IPS DF 19.7 (cell line): ENCODE measurements around the gene GIMAP6.
"Not testable (repeated sequence)": the region's sequence is repeated elsewhere in the genome, so short reads cannot be mapped to it uniquely, and the experiment has no call there.

Source experiments
- DNase-seq: peaks from one replicate; pipeline ENCODE4 v3.0.0-alpha.2; 2013; ENCODE audit warnings: low read depth, low spot score

The GIMAP6 gene

DNA sequence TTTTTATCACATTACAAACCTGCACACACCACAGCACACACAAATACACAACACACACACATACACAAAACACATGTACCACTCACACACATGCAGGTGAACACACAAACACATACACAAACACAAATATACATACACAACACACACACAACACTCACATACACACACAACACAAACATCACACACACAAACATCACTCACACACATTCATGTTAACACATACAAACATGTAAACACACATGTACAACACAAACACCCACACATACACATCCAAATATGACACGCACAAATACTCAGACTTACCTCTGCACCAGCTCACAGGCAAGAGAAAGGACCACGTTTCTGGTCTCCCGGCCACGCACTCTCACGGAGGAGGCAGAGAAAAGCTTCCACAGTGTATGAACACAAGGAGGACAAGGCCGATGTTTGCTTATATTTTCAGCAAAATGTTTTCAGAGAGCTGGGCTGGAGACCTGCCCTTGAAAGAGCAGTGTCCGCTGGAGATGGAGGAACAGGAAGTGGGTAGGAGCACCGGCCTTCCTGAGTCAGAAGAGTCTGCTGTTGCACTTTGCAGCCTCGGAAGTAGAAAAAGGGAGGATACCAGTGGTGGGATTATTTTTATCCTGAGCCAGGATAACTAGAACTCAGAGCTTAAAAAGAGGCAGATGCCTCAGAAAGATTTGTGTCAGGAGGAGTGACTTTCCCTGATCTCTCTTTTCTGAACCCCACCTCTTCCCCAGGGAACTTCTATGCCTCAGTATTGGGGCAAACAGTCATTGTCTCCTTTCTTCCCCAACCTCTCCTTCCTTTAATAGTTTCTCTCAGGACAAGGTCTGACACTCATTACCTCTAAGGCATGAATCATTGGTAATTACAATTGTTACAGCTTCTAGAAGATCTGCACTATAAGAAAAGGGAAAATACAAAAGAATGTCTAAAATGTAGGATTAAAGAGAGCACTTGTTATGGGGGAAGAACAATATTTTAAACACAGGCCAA, at the start of gene GIMAP6:
GIMAP6 (minus strand) TSS at position 520 of the 999 bp plus-strand sequence. CDS start 2,243 bp downstream, outside the sequence.
- DNase-seq: no peak

GRCh38 chr7:150680364-150680763, 48.2 kb upstream of the GIMAP6 start:
- DNase-seq: not testable (repeated sequence)

DNA sequence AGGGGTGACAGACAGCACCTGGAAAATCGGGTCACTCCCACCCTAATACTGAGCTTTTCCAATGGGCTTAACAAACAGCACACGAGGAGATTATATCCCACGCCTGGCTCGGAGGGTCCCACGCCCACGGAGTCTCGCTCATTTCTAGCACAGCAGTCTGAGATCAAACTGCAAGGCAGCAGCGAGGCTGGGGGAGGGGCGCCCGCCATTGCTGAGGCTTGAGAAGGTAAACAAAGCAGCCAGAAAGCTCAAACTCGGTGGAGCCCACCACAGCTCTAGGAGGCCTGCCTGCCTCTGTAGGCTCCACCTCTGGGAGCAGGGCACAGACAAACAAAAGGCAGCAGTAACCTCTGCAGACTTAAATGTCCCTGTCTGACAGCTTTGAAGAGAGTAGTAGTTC, 46.4 kb upstream of the GIMAP6 start:
- not testable (repeated sequence) for DNase-seq

DNA sequence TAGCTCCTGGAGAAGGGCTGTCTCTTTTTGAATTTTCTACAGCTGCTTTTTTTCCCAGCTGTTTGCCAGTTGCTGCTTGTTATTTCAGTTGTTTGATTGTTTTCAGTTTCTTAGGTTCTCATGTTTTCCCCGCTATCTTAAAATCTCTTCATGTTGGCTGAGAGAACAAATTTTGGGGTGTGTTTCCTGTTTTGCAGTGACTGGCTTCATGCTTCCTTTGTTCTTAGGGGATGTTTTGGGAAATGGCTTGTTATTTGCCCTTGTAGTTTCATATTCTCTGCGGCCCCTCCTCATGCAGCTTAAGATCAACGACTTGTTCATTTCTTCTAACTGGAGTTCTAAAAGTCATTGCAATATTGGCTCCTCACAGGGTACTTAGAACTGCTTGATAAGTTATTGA, 44.7 kb upstream of the GIMAP6 start:
- not testable (repeated sequence) for DNase-seq

GRCh38 chr7:150676276-150676675, 44.1 kb upstream of the GIMAP6 start:
- DNase-seq: not testable (repeated sequence)

DNA sequence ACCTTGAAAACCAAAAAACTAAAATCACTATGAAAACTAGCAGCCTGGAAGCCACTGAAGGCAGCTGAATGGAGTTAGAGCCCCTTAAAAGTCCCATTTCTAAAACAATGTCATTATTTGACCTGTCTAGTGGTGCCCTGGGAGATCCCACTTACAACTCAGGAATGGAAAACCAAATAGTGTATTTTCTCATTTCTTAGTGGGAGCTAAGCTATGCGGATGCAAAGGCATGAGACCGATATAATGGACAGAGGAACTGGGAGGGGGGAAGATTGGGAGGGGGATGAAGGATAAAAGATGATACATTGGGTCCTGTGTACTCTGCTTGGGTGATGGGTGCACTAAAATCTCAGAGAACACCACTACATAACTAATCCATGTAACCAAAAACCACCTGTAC, 43.5 kb upstream of the GIMAP6 start:
- no peak for DNase-seq

- DNase-seq: not testable (repeated sequence)
Observed at GRCh38 chr7:150671798-150672585, 39.8 kb upstream of the GIMAP6 start.

GRCh38 chr7:150668977-150669376, 36.8 kb upstream of the GIMAP6 start:
- no peak for DNase-seq

DNA sequence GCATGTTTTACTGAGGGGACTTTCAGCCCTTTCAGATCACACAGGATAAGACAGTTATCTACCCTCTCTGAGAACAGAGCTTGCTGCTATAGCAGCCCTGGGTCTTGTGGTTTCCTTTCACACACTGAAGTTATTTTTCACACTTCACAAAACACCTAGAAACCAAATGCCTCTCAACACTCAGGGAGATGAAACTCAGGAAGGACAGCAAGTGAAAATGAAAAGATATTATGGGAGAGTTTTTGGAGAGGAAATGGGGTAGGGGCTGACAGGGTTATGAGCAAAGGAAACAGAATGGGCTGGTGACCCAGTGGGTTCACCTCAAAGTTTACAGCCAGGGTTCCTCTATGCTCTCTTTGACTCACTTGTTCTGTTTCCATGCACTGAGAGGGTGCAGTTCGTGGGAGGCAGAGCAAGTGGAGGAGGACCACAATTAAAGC, 36.3 kb upstream of the GIMAP6 start:
- DNase-seq: no peak

- DNase-seq: no peak
Observed at GRCh38 chr7:150666412-150666811, 34.2 kb upstream of the GIMAP6 start.

DNA sequence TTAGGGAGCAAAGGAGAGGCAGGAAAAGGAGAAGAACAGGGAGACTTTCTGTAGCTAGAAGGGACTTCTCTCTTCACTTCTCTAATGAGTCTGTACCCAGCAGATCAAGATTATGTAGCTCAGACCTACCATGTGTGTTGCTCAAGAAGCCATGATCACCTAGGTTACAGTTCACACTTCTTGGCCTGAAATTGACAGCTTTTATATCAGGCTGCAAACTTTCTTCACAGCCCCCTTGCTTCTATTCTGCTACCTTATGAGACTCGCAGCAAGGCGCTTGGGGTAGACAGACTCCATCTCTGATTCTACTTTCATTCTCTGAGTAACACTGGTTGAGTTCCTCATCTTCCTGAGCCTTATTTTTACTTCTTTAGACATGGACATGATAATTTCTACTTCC, 33.7 kb upstream of the GIMAP6 start:
- no peak for DNase-seq

DNA sequence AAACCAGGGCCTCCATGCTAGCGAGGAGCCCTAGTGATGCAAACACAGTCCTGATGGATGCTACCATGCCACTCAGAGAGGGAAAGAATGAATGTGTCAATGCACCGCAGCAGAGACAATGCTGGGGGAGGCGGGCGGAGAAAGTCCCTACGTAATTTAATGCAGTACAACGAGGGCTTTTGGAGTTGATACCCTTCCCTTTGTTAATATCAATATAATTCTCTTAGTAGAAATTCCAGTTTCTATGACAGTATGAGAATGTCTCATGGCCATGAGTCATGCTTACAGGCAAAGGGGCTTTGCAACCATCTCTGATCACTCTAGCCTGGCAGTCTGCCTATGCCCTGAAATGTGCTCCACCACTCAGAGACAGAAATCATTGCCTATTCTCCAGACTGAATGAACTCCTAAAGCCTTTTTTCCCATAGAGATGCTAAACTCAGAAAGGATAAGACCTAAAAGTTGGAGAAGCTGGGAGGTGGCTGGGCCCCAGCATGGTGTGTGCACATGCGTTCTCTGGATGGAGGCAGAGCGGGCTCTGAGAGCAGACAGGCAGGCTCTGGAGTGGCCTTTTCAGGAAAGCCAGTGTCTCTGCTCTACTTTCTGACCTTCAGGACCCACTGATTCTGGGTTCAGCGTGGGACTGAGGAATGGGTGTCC, 33.0 kb upstream of the GIMAP6 start:
- no peak for DNase-seq

GRCh38 chr7:150663802-150664494, 31.8 kb upstream of the GIMAP6 start:
- no peak for DNase-seq

GRCh38 chr7:150662821-150663220, 30.6 kb upstream of the GIMAP6 start:
- not testable (repeated sequence) for DNase-seq

- no peak for DNase-seq
Observed at GRCh38 chr7:150660939-150661613, 28.9 kb upstream of the GIMAP6 start.

- DNase-seq: no peak
Observed at GRCh38 chr7:150657526-150657925, 25.3 kb upstream of the GIMAP6 start.

GRCh38 chr7:150656047-150656446, 23.9 kb upstream of the GIMAP6 start:
- DNase-seq: no peak

DNA sequence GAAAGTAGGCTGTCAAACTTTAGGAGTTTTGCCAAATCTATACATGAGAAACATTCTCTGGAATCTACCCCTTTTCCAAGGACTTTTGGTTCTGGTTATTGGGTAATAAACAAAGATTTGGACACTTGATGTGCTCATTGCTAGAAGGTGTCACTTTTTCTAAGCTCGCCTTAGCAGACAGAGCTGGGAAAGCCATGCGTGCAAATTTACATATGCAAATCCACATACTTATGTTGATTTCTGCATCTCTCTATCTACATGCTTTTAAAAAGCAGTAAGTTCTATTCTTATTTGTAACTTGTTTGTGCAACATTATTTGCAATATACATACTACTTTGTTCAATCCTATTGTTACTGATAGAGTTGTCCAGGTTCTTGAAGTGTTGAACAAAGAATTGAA, 22.5 kb upstream of the GIMAP6 start:
- DNase-seq: no peak

GRCh38 chr7:150649080-150649385, 16.8 kb upstream of the GIMAP6 start:
- DNase-seq: no peak

DNA sequence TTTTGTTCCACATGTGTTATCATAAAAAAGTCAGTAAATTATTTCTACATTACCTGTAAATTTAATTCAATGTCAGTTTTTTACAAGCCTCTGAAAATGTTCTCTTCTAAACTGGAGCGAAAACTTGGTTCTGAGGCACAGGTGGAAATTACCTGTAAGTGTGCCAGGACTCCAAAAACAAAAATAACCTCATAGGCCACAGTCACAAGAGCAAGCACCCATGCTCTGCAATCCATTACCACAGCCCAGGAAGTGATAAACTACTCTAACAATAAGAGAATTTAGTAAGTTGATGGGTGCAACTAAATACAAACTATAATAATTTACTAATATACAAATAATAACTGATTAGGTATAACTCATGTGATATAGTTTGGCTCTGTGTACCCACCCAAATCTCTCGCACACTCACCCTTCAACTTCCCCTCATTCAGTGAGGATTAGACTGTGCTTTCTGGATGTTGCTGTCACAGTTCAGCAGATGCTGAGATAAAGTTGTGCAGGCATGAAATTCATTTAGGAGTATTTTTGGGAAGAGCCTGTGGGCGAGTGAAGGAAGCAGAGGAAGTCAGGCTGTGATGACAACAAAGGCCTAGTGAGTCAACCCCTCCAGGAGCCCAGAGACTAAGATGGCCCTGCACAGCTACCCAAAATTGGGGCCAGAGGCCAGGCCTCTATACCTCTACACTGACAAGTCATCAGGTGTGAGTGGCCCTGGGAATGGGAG, 16.3 kb upstream of the GIMAP6 start:
- DNase-seq: no peak
